Muscle layer of colon (tissue), 2 donors: ENCODE results near the gene IRGC.

ENCODE experiments used
- H3K27ac ChIP-seq: one replicate; pipeline ENCODE4 v1.7.0; 2013; ENCODE audit warnings: low read depth, mild to moderate bottlenecking, low read length, moderate library complexity
- H3K27me3 ChIP-seq, 2 donors: one replicate each; pipeline ENCODE4 v1.7.0; 2013; ENCODE audit warnings: low read length in 2 of 2, mild to moderate bottlenecking in 2 of 2; ENCODE audit not compliant: insufficient read depth in 2 of 2, control insufficient read depth in 1 of 2
- H3K36me3 ChIP-seq: one replicate; pipeline ENCODE4 v1.7.0; 2013; ENCODE audit warnings: mild to moderate bottlenecking, low read length; ENCODE audit not compliant: insufficient read depth
- H3K4me1 ChIP-seq: one replicate; pipeline ENCODE4 v1.7.0; 2013; ENCODE audit warnings: mild to moderate bottlenecking, low read length; ENCODE audit not compliant: insufficient read depth
- H3K4me3 ChIP-seq, 2 donors: one replicate each; pipeline ENCODE4 v1.7.0; 2013; ENCODE audit warnings: low read length in 2 of 2, low read depth in 1 of 2, mild to moderate bottlenecking in 1 of 2, moderate library complexity in 1 of 2
- H3K9ac ChIP-seq: one replicate; pipeline ENCODE4 v1.7.0; 2013; ENCODE audit warnings: low read length
- H3K9me3 ChIP-seq: one replicate; pipeline ENCODE4 v1.7.0; 2013; ENCODE audit warnings: mild to moderate bottlenecking, low read length
- donor health status: abdominal sarcoma.
- donor health status: Adenocarcinoma of cecum.

The IRGC gene

GRCh38 chr19:43711751-43712355 is 4.0 kb upstream of the IRGC start:
- no peaks in the 10 kb centered on the region for H3K4me1 ChIP-seq
- no peaks in the 10 kb centered on the region for H3K27me3 ChIP-seq
- no peaks in the 10 kb centered on the region for H3K9me3 ChIP-seq
- no peak overlapping the region for H3K4me3 ChIP-seq
- no peak overlapping the region for H3K27ac ChIP-seq
- H3K9ac ChIP-seq: no peak overlapping the region
- no peaks in the 10 kb centered on the region for H3K36me3 ChIP-seq

- no peaks in the 10 kb centered on the region for H3K27me3 ChIP-seq
- H3K4me1 ChIP-seq: no peaks in the 10 kb centered on the region
- H3K9me3 ChIP-seq: no peaks in the 10 kb centered on the region
- no peak overlapping the region for H3K4me3 ChIP-seq
- H3K27ac ChIP-seq: no peak overlapping the region
- H3K9ac ChIP-seq: no peak overlapping the region
- H3K36me3 ChIP-seq: no peaks in the 10 kb centered on the region
These were observed 2.7 kb upstream of the IRGC start for GRCh38 chr19:43713208-43713607.

DNA sequence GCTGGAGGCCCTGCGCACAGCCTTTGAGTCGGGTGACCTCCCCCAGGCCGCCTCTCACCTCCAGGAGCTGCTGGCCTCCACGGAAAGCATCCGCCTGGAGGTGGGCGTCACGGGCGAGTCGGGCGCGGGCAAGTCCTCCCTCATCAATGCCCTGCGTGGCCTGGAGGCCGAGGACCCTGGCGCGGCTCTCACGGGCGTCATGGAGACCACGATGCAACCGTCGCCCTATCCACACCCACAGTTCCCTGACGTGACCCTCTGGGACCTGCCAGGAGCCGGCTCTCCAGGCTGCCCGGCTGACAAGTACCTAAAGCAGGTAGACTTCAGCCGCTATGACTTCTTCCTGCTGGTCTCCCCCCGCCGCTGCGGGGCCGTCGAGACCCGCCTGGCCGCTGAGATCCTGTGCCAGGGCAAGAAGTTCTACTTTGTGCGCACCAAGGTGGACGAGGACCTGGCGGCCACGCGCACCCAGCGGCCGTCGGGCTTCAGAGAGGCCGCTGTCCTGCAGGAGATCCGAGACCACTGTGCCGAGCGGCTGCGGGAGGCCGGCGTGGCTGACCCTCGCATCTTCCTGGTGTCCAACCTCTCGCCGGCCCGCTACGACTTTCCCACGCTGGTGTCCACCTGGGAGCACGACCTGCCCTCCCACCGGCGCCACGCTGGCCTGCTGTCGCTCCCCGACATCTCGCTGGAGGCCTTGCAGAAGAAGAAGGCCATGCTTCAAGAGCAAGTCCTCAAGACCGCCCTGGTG is 2.9 kb downstream of the IRGC start:
- Histone ChIP-seq H3K36me3 (no peaks in the 10 kb centered on the region), H3K27ac (no peak overlapping the region), H3K4me3 (no peak overlapping the region), H3K9ac (no peak overlapping the region), H3K9me3 (no peaks in the 10 kb centered on the region), H3K27me3 (no peaks in the 10 kb centered on the region), H3K4me1 (no peaks in the 10 kb centered on the region)

DNA sequence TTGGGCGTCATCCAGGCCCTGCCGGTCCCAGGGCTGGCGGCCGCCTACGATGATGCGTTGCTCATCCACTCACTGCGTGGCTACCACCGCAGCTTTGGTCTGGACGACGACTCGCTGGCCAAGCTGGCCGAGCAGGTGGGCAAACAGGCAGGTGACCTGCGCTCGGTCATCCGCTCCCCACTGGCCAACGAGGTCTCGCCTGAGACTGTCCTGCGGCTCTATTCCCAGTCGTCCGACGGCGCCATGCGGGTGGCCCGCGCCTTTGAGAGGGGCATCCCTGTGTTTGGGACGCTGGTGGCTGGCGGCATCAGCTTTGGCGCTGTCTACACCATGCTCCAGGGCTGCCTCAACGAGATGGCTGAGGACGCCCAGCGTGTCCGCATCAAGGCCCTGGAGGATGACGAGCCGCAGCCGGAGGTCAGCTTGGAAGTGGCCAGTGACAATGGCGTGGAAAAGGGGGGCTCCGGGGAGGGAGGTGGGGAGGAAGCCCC is 3.5 kb downstream of the IRGC start:
- no peak overlapping the region for H3K27ac ChIP-seq
- no peaks in the 10 kb centered on the region for H3K4me1 ChIP-seq
- no peaks in the 10 kb centered on the region for H3K9me3 ChIP-seq
- H3K36me3 ChIP-seq: no peaks in the 10 kb centered on the region
- no peak overlapping the region for H3K4me3 ChIP-seq
- no peak overlapping the region for H3K9ac ChIP-seq
- no peaks in the 10 kb centered on the region for H3K27me3 ChIP-seq

- Histone ChIP-seq H3K27ac (no peak overlapping the region), H3K4me1 (no peaks in the 10 kb centered on the region), H3K9me3 (no peaks in the 10 kb centered on the region), H3K36me3 (no peaks in the 10 kb centered on the region), H3K27me3 (no peaks in the 10 kb centered on the region), H3K4me3 (no peak overlapping the region), H3K9ac (no peak overlapping the region)
These were observed 4.0 kb downstream of the IRGC start for GRCh38 chr19:43719918-43720317.

DNA sequence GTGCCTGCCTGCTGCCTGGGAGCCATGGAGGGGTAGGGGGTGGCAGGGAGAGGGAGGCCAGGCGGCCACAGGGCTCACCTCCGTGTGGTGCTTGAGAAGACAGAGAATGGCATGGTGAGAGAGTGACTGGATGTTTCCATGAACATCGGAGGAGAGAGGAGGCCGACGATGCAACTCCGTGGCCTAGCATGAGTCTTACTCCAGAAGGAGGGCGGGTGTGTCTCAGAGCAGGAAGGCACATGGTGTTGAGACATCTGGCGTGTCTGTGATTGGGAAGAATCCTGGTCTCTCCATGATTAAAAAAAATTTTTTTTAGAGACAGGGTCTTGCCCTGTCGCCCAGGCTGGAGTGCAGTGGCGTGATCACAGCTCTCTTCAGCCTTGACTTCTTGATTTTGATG is 5.1 kb downstream of the IRGC start:
- H3K4me3 ChIP-seq: no peak overlapping the region
- H3K27ac ChIP-seq: no peak overlapping the region
- no peaks in the 10 kb centered on the region for H3K4me1 ChIP-seq
- H3K27me3 ChIP-seq: no peaks in the 10 kb centered on the region
- H3K9me3 ChIP-seq: no peaks in the 10 kb centered on the region
- H3K9ac ChIP-seq: no peak overlapping the region
- H3K36me3 ChIP-seq: no peaks in the 10 kb centered on the region

DNA sequence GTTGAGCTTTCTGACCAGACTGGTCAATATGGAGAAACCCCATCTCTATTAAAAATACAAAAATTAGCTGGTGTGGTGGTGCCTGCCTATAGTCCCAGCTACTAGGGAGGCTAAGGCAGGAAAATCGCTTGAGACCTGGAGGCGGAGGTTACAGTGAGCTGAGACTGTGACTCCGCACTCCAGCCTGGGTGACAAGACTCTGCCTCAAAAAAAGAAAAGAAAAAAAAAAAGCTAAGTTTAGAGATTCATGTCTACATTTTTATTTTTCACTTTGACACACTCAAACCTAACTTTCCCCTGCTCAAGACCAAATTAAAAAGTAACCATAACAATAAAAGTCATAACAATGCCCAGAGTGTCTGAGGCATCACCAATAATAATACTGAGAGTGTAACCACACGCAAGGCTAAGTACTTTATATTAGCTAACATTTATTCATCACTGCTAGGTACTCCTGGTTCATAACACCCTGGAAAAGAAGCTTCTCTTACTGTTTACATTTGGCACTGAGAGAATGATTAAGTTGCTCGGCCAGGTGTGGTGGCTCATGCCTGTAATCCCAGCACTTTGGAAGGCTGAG is 5.7 kb downstream of the IRGC start:
- no peak overlapping the region for H3K4me3 ChIP-seq
- no peaks in the 10 kb centered on the region for H3K27me3 ChIP-seq
- no peaks in the 10 kb centered on the region for H3K36me3 ChIP-seq
- H3K9me3 ChIP-seq: no peaks in the 10 kb centered on the region
- H3K27ac ChIP-seq: no peak overlapping the region
- H3K4me1 ChIP-seq: no peaks in the 10 kb centered on the region
- no peak overlapping the region for H3K9ac ChIP-seq

GRCh38 chr19:43723588-43723987 is 7.7 kb downstream of the IRGC start:
- H3K36me3 ChIP-seq: no peaks in the 10 kb centered on the region
- H3K4me3 ChIP-seq: no peak overlapping the region
- no peak overlapping the region for H3K9ac ChIP-seq
- no peak overlapping the region for H3K27ac ChIP-seq
- no peaks in the 10 kb centered on the region for H3K4me1 ChIP-seq
- H3K27me3 ChIP-seq: no peaks in the 10 kb centered on the region
- no peaks in the 10 kb centered on the region for H3K9me3 ChIP-seq

DNA sequence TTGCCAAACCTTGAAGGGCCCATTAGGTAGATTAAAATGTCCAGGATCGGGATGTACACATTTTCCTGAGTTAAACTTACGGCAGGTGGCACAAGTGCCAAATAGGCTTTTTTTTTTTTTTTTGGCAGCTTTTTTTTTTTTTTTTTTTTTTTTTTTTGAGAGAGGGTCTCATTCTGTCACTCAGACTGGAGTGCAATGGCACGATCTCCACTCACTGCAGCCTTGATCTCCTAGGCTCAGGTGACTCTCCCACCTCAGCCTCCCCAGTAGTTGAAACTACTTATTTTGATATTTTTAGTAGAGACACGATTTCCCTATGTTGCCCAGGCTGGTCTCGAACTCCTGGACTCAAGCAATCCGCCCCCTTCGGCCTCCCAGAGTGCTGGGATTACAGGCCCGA is 9.0 kb downstream of the IRGC start:
- no peak overlapping the region for H3K9ac ChIP-seq
- H3K4me3 ChIP-seq: no peak overlapping the region
- peaks cover 5% of the 10 kb centered on the region for H3K36me3 ChIP-seq
- H3K4me1 ChIP-seq: no peaks in the 10 kb centered on the region
- H3K27me3 ChIP-seq: no peaks in the 10 kb centered on the region
- no peaks in the 10 kb centered on the region for H3K9me3 ChIP-seq
- H3K27ac ChIP-seq: no peak overlapping the region

DNA sequence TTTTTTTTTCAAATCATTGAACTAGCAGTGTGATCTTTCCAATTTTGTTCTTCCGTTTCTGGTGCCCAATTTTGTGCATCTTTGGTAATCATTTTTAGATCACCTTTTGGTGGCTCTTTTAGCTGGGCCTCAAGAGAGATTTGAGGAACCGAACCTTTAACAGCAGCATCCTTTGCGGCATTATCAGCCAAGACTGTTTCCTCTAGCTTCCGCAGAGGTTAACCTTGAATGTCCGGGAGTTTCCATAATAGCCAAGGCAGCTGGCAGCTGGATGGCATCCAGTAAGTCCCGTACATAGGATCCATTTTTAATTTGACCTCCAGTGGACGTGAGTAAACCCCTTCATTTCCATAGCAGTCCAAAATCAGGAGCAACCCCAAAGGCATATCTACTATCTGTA is 9.6 kb downstream of the IRGC start:
- H3K9ac ChIP-seq: no peak overlapping the region
- no peak overlapping the region for H3K4me3 ChIP-seq
- H3K27me3 ChIP-seq: no peaks in the 10 kb centered on the region
- no peaks in the 10 kb centered on the region for H3K4me1 ChIP-seq
- no peak overlapping the region for H3K27ac ChIP-seq
- H3K9me3 ChIP-seq: no peaks in the 10 kb centered on the region
- peaks cover 5% of the 10 kb centered on the region for H3K36me3 ChIP-seq

GRCh38 chr19:43726736-43727592 is 11.1 kb downstream of the IRGC start:
- Histone ChIP-seq H3K9ac (no peak overlapping the region), H3K4me1 (no peaks in the 10 kb centered on the region), H3K27me3 (no peaks in the 10 kb centered on the region), H3K36me3 (peaks cover 18% of the 10 kb centered on the region), H3K9me3 (no peaks in the 10 kb centered on the region), H3K27ac (no peak overlapping the region), H3K4me3 (no peak overlapping the region)
